ENCODE data around the gene CMPK1. TPM values are rescaled to one million over a fixed set of nuclear protein-coding genes. Genes with fewer than 3 reads are reported as not detected.

Gene CMPK1
- total RNA-seq, 1 donor from 2014 or later: 105 TPM

DNA sequence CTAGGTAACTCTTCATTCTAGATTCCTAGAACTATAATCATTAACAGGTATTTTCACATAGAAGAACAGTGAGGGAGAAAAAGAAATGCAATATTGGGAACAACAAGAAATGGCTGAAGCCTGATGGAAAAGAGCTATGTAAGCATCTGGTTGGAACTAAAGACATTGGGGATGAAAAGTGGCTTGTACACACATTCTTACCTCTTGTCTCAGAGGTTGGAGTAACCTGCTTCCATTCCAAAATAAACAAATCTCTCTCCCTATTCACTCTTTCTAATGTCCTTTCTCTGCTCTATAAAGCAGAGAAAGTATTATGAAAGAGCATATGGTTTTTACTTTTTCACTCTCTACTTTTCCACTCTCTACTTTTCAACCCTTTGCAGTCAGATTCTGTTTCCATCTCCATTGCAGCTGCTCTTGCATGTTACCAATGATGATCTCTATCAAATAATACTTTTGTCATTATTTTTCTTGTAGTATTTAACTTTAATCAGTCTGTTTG is 37.5 kb downstream of the CMPK1 start:
- H3K27me3 Mint-ChIP-seq (ENCODE audit: unreplicated experiment): no peaks in the 10 kb centered on the region
- H3K9me3 Mint-ChIP-seq (ENCODE audit: unreplicated experiment): no peaks in the 10 kb centered on the region
- H3K4me1 Mint-ChIP-seq (ENCODE audit: unreplicated experiment): peaks cover 2% of the 10 kb centered on the region
- no peak overlapping the region for H3K4me3 Mint-ChIP-seq (ENCODE audit: unreplicated experiment)
- TF ChIP-seq, protein P1, sequence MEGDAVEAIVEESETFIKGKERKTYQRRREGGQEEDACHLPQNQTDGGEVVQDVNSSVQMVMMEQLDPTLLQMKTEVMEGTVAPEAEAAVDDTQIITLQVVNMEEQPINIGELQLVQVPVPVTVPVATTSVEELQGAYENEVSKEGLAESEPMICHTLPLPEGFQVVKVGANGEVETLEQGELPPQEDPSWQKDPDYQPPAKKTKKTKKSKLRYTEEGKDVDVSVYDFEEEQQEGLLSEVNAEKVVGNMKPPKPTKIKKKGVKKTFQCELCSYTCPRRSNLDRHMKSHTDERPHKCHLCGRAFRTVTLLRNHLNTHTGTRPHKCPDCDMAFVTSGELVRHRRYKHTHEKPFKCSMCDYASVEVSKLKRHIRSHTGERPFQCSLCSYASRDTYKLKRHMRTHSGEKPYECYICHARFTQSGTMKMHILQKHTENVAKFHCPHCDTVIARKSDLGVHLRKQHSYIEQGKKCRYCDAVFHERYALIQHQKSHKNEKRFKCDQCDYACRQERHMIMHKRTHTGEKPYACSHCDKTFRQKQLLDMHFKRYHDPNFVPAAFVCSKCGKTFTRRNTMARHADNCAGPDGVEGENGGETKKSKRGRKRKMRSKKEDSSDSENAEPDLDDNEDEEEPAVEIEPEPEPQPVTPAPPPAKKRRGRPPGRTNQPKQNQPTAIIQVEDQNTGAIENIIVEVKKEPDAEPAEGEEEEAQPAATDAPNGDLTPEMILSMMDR (IDR thresholded peaks at IDR 0.05): no peak
- no peak overlapping the region for H3K27ac Mint-ChIP-seq (ENCODE audit: unreplicated experiment)
- H3K36me3 Mint-ChIP-seq (ENCODE audit: unreplicated experiment): peaks cover 43% of the 10 kb centered on the region
- no peak for DNase-seq (ENCODE audit: extremely low spot score, unreplicated experiment)

DNA sequence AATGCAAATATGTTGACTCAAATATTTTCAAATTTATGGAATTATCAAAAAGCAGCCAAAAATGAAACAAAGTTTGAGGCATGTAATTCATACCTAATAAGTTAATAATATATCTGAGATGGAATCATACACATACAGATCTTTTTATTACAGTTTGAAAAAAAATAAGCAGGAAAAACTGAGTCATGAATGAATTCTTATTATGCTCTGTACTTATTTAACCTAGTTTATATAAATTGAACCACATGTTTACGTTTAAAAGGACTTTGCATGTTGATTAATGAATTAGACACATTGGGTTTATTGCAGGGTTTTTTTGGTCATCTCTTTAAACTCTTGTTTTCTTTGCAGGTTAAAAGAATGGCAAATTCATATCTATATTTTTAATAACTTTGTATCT is 40.9 kb downstream of the CMPK1 start:
- TF ChIP-seq, protein P1 (IDR thresholded peaks at IDR 0.05): no peak
- Mint-ChIP-seq H3K4me1 (ENCODE audit: unreplicated experiment) (peaks cover 10% of the 10 kb centered on the region), H3K36me3 (ENCODE audit: unreplicated experiment) (peaks cover 50% of the 10 kb centered on the region), H3K9me3 (ENCODE audit: unreplicated experiment) (no peaks in the 10 kb centered on the region), H3K4me3 (ENCODE audit: unreplicated experiment) (no peak overlapping the region), H3K27ac (ENCODE audit: unreplicated experiment) (no peak overlapping the region), H3K27me3 (ENCODE audit: unreplicated experiment) (no peaks in the 10 kb centered on the region)
- DNase-seq (ENCODE audit: extremely low spot score, unreplicated experiment): no peak

DNA sequence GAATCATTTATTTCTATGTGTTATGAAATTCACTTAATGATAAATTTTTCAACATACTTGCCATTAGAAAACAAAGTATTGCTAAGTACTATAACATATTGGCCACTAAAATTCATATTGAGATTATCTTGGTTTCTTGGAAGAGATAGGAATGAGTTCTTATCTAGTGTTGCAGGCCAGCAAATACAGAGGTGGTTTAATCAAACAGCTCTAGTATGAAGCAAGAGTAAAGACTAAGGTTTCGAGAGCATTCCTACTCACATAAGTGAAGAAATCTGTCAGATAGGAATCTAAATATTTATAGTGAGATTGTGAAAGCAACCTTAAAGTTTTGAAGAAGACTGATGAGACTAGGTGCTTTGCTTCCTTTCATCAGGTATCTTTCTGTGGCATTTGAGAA is 44.6 kb downstream of the CMPK1 start:
- no peak overlapping the region for H3K4me3 Mint-ChIP-seq (ENCODE audit: unreplicated experiment)

DNA sequence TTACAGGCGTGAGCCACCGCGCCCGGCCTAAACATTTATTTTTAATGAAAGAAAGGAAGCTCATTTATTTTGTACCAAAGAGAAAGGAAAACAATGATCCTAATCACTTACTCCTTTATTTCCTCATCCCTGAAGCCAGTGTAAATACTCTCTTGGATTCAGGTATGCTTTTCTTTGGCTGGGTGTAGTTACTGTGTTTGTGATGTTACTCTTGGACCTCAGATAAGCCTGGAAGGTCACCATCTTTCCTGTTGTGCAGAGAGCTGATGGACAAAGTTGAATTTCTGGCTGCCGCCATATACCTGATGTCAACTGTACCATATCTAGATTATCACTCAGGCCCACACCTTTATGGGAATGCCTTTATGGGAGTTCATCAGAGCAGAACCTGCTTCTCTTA is 47.1 kb downstream of the CMPK1 start:
- Mint-ChIP-seq H3K4me3 (ENCODE audit: unreplicated experiment) (no peak overlapping the region), H3K27me3 (ENCODE audit: unreplicated experiment) (no peaks in the 10 kb centered on the region), H3K27ac (ENCODE audit: unreplicated experiment) (no peak overlapping the region), H3K4me1 (ENCODE audit: unreplicated experiment) (peaks cover 10% of the 10 kb centered on the region), H3K36me3 (ENCODE audit: unreplicated experiment) (peaks cover 29% of the 10 kb centered on the region), H3K9me3 (ENCODE audit: unreplicated experiment) (no peaks in the 10 kb centered on the region)
- no peak for DNase-seq (ENCODE audit: extremely low spot score, unreplicated experiment)
- TF ChIP-seq, protein P1 (IDR thresholded peaks at IDR 0.05): no peak

More for the DNA sequence above, 44.6 kb downstream of the CMPK1 start:
- TF ChIP-seq, protein P1 (IDR thresholded peaks at IDR 0.05): no peak
- Mint-ChIP-seq H3K27ac (ENCODE audit: unreplicated experiment) (no peak overlapping the region), H3K36me3 (ENCODE audit: unreplicated experiment) (peaks cover 38% of the 10 kb centered on the region), H3K4me1 (ENCODE audit: unreplicated experiment) (peaks cover 10% of the 10 kb centered on the region), H3K9me3 (ENCODE audit: unreplicated experiment) (no peaks in the 10 kb centered on the region), H3K27me3 (ENCODE audit: unreplicated experiment) (no peaks in the 10 kb centered on the region)
- no peak for DNase-seq (ENCODE audit: extremely low spot score, unreplicated experiment)

DNA sequence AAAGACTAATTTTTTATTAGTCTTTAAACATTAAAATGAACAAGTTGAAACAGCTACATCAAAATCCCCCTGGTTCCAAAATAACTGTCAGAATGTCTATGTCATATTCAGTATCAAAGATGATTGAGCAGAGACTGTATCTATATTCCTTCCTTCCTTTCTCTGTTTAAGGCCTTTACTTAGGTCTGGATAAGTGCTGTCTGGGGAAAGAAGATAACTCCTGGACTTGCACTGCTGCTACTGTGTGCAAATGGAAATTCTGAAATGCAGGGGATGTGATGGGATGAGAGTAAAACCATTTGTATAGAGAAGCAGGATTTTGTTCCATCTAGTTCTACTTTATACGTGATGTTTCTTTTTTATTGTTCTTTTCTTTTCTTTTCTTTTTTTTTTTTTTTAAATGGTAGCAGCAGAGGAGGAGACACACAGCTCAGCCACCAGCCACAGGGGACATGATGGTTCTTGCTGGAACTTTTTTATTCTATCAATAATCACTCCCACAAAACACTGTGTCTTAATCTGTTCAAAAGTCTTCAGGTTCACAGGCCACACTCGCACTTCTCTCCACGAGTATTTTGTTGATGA is 48.9 kb downstream of the CMPK1 start:
- Mint-ChIP-seq H3K36me3 (ENCODE audit: unreplicated experiment) (peaks cover 26% of the 10 kb centered on the region), H3K27ac (ENCODE audit: unreplicated experiment) (no peak overlapping the region), H3K4me1 (ENCODE audit: unreplicated experiment) (peaks cover 10% of the 10 kb centered on the region), H3K9me3 (ENCODE audit: unreplicated experiment) (no peaks in the 10 kb centered on the region), H3K4me3 (ENCODE audit: unreplicated experiment) (no peak overlapping the region), H3K27me3 (ENCODE audit: unreplicated experiment) (no peaks in the 10 kb centered on the region)
- TF ChIP-seq, protein P1 (IDR thresholded peaks at IDR 0.05): no peak
- DNase-seq (ENCODE audit: extremely low spot score, unreplicated experiment): no peak
